Endothelial cell of umbilical vein (primary cell): ENCODE measurements around the gene TF. TPM values are rescaled to one million over a fixed set of nuclear protein-coding genes. Genes with fewer than 3 reads are reported as not detected.

ENCODE experiments used
- BruUV-seq: library from RNA; stranded (reverse); fragments of 400-500 nt; replicated peaks from 2 replicates; lab custom pipeline; 2021; lab: Mats Ljungman, UMichigan
- CTCF ChIA-PET: fragments of 300-600, 350-600 bp; sonication (Branson Sonifier 250); formaldehyde crosslinking; loops from one replicate; lab custom pipeline; 2021; ENCODE audit warnings: antibody characterized with exemption, inconsistent platforms; lab: Charles Lee
- POLR2A ChIA-PET: fragments of 300-600, 350-600 bp; sonication (Branson Sonifier 250); formaldehyde crosslinking; loops from one replicate; lab custom pipeline; 2021; ENCODE audit warnings: antibody characterized with exemption, inconsistent platforms; lab: Charles Lee
- DNase-seq: peaks from one replicate; pipeline ENCODE4 v3.0.0-alpha.2; 2011; ENCODE audit warnings: low read depth, low spot score
- FAIRE-seq: peaks from 2 replicates; lab custom pipeline; 2011; peaks lifted over from hg19 to GRCh38; lab: Jason Lieb, UNC
- H2AFZ ChIP-seq: 2 replicates; pipeline ENCODE4 v1.6.0; 2012; ENCODE audit warnings: low read depth, low read length, control low read depth, inconsistent platforms
- H3K27ac ChIP-seq: 2 replicates; pipeline ENCODE4 v1.5.1; 2011; ENCODE audit warnings: low read depth, mild to moderate bottlenecking, control low read depth, low read length, moderate library complexity; ENCODE audit not compliant: insufficient read depth
- H3K27me3 ChIP-seq, 2 experiments: 2 replicates each; pipeline versions ENCODE4 v1.6.0 to v1.6.1; 2011; ENCODE audit warnings: low read length in 2 of 2, mixed read lengths in 1 of 2; ENCODE audit not compliant: control insufficient read depth in 2 of 2, insufficient read depth in 2 of 2
- H3K36me3 ChIP-seq, 2 experiments: 2 replicates in 1 of 2; 3 replicates in 1 of 2; pipeline ENCODE4 v1.5.1; 2011; ENCODE audit warnings: low read length in 2 of 2, mild to moderate bottlenecking in 1 of 2, moderate library complexity in 1 of 2; ENCODE audit not compliant: control insufficient read depth in 2 of 2, insufficient read depth in 2 of 2; ENCODE audit errors: extremely low read depth in 1 of 2
- H3K4me1 ChIP-seq: 3 replicates; pipeline ENCODE4 v1.5.1; 2011; ENCODE audit warnings: mild to moderate bottlenecking, low read length; ENCODE audit not compliant: control insufficient read depth, insufficient read depth; ENCODE audit errors: extremely low read depth
- H3K4me2 ChIP-seq: 2 replicates; pipeline ENCODE4 v1.6.1; 2011; ENCODE audit warnings: low read length, control low read depth, mixed read lengths; ENCODE audit not compliant: insufficient read depth
- H3K4me3 ChIP-seq, 3 experiments: fragments of 200-600 bp in 1 of 3; sonication (generic), shearing (Covaris generic) in 1 of 3; replicated peaks in 1 of 3; 2 replicates each; pipeline ENCODE4 v1.5.1; 2011 to 2016; ENCODE audit warnings: control low read depth in 3 of 3, low read length in 3 of 3, mild to moderate bottlenecking in 2 of 3, inconsistent platforms in 1 of 3, low read depth in 1 of 3, moderate library complexity in 1 of 3; ENCODE audit not compliant: insufficient read depth in 1 of 3
- H3K79me2 ChIP-seq: 2 replicates; pipeline ENCODE4 v1.6.0; 2012; ENCODE audit warnings: low read length, inconsistent platforms; ENCODE audit not compliant: control insufficient read depth, insufficient read depth
- H3K9ac ChIP-seq: replicated peaks from 2 replicates; pipeline ENCODE3; 2011; ENCODE audit warnings: low read length, control low read depth; ENCODE audit not compliant: insufficient read depth; ENCODE audit errors: extremely low read depth
- H3K9me1 ChIP-seq: replicated peaks from 3 replicates; pipeline ENCODE4 v1.6.0; 2011; ENCODE audit warnings: mild to moderate bottlenecking, low read length; ENCODE audit not compliant: control insufficient read depth, insufficient read depth; ENCODE audit errors: extremely low read depth
- H3K9me3 ChIP-seq: replicated peaks from 2 replicates; pipeline ENCODE4 v1.5.1; 2012; ENCODE audit warnings: low read length, inconsistent platforms; ENCODE audit not compliant: control insufficient read depth, insufficient read depth
- H4K20me1 ChIP-seq: replicated peaks from 2 replicates; pipeline ENCODE3; 2011; ENCODE audit warnings: mild to moderate bottlenecking, low read length; ENCODE audit not compliant: control insufficient read depth, insufficient read depth; ENCODE audit errors: extremely low read depth
- CTCF ChIP-seq, 2 donors: IDR thresholded peaks; 1 replicate in 1 of 2; 2 replicates in 1 of 2; pipeline ENCODE4 v1.5.1; 2011; ENCODE audit warnings: low read length in 2 of 2, mild to moderate bottlenecking in 2 of 2, moderate library complexity in 2 of 2, control low read depth in 1 of 2, inconsistent platforms in 1 of 2, low read depth in 1 of 2; ENCODE audit not compliant: insufficient read depth in 1 of 2; ENCODE audit errors: extremely low read depth in 1 of 2
- EZH2 ChIP-seq: IDR thresholded peaks from 2 replicates; pipeline ENCODE4 v1.6.1; 2012; ENCODE audit warnings: borderline replicate concordance, low read depth, mild to moderate bottlenecking, moderate library complexity, low read length, inconsistent platforms; ENCODE audit not compliant: severe bottlenecking
- FOS ChIP-seq: IDR thresholded peaks from 2 replicates; pipeline ENCODE4 v1.6.1; 2011; ENCODE audit warnings: mild to moderate bottlenecking, low read length, moderate library complexity, borderline replicate concordance; ENCODE audit not compliant: insufficient read depth
- GATA2 ChIP-seq: IDR thresholded peaks from 2 replicates; pipeline ENCODE4 v1.7.0; 2011; ENCODE audit warnings: low read depth, mild to moderate bottlenecking, moderate library complexity, mixed read lengths, low read length; ENCODE audit not compliant: insufficient read length, insufficient read depth
- JUN ChIP-seq: IDR thresholded peaks from 2 replicates; pipeline ENCODE4 v1.6.1; 2011; ENCODE audit warnings: borderline replicate concordance, low read depth; ENCODE audit not compliant: insufficient read length, insufficient read depth
- MAX ChIP-seq: IDR thresholded peaks from 2 replicates; pipeline ENCODE4 v1.6.1; 2011; ENCODE audit not compliant: insufficient read depth, insufficient read length
- MYC ChIP-seq: IDR thresholded peaks from one replicate; pipeline ENCODE4 v1.6.1; 2011; ENCODE audit warnings: mild to moderate bottlenecking, low read depth, low read length
- POLR2A ChIP-seq: IDR thresholded peaks from 2 replicates; pipeline ENCODE4 v1.6.1; 2012; ENCODE audit warnings: low read depth, mild to moderate bottlenecking, control low read depth, low read length
- POLR2AphosphoS5 ChIP-seq: IDR thresholded peaks from 2 replicates; pipeline ENCODE4 v1.6.1; 2012; ENCODE audit warnings: low read depth, mild to moderate bottlenecking, control low read depth, low read length, moderate library complexity; ENCODE audit not compliant: insufficient read depth
- dilution Hi-C: fragments of 300-500 bp; cut with MboI; formaldehyde crosslinking; loops from one replicate; pipeline ENCODE4 v1.15.0; 2019; ENCODE audit warnings: low sequenced_read_pairs; ENCODE audit not compliant: extremely low pct_ligation_motif_present
- intact Hi-C: fragments of 100-400 bp; cut with micrococcal nuclease; formaldehyde crosslinking; loops from one replicate; pipeline ENCODE4 v1.10.0; 2022
- polyA plus RNA-seq, 4 experiments: library from polyadenylated mRNA; depleted of rRNA in 3 of 4; stranded (reverse) in 3 of 4; unstranded in 1 of 4; fragments of >200 nt; gene quantifications; 2 replicates each; pipeline versions ENCODE4 v1.2.1 to v1.2.3, GENCODE V29; 2011 to 2012; ENCODE audit warnings: missing spikeins in 1 of 4
- total RNA-seq: library from RNA; stranded (reverse); gene quantifications from 2 replicates; pipeline ENCODE4 v1.2.3, GENCODE V29; 2021

TF gene
- total and polyA plus RNA-seq, 2 donors (not counting 3 experiments of a cell fraction or from before 2014, with no cell fraction given) = 0.32 to 0.69 TPM

- Histone ChIP-seq H3K36me3 (no peaks in the 10 kb centered on the region), H3K4me1 (no peaks in the 10 kb centered on the region), H3K9ac (no peak overlapping the region), H3K27me3 (no peaks in the 10 kb centered on the region), H4K20me1 (no peaks in the 10 kb centered on the region), H3K9me3 (no peaks in the 10 kb centered on the region), H3K4me3 (no peak overlapping the region), H3K27ac (no peak overlapping the region), H3K9me1 (no peaks in the 10 kb centered on the region), H3K79me2 (no peaks in the 10 kb centered on the region), H2AFZ (no peak overlapping the region), H3K4me2 (no peak overlapping the region)
- intact Hi-C loops = no loop called here
- no TSS peak for BruUV-seq
- ChIA-PET CTCF (no interaction called here), POLR2A (no interaction called here)
- no peak for FAIRE-seq
- DNase-seq = no peak
- TF ChIP-seq FOS = no peak
- TF ChIP-seq GATA2 = no peak
- no peak for TF ChIP-seq POLR2A
- dilution Hi-C loops = no loop called here
These were observed 83.1 kb downstream of the TF start for GRCh38 chr3:133829310-133829707.

- no peak overlapping the region for H3K4me2 ChIP-seq
- no peak for DNase-seq
- H3K4me3 ChIP-seq = no peak overlapping the region
- no peak for FAIRE-seq
- CTCF ChIA-PET = no interaction called here
- no peak overlapping the region for H2AFZ ChIP-seq
- no peak for TF ChIP-seq GATA2
- no peak for TF ChIP-seq MAX
- no peak for TF ChIP-seq JUN
- no peak for TF ChIP-seq FOS
- TF ChIP-seq CTCF (IDR thresholded peaks at IDR 0.05; ENCODE audit: extremely low read depth in 1 of 2, insufficient read depth in 1 of 2, low read depth in 1 of 2, low read length in 2 of 2) = no peak
- no peak for TF ChIP-seq POLR2AphosphoS5
- TF ChIP-seq EZH2 = no peak
- no peak for TF ChIP-seq MYC
- TF ChIP-seq POLR2A = no peak
- H3K9me3 ChIP-seq = no peaks in the 10 kb centered on the region
- H3K9me1 ChIP-seq = no peaks in the 10 kb centered on the region
- BruUV-seq = no TSS peak
- no peaks in the 10 kb centered on the region for H3K27me3 ChIP-seq
- H4K20me1 ChIP-seq = no peaks in the 10 kb centered on the region
- dilution Hi-C loops = no loop called here
- POLR2A ChIA-PET = no interaction called here
- H3K36me3 ChIP-seq = no peaks in the 10 kb centered on the region
- intact Hi-C loops = no loop called here
- H3K4me1 ChIP-seq = no peaks in the 10 kb centered on the region
- no peak overlapping the region for H3K9ac ChIP-seq
- no peaks in the 10 kb centered on the region for H3K79me2 ChIP-seq
- no peak overlapping the region for H3K27ac ChIP-seq
These were observed 83.9 kb downstream of the TF start for GRCh38 chr3:133830071-133830470.
